ENCODE data around the gene SORCS3.

The SORCS3 gene

DNA sequence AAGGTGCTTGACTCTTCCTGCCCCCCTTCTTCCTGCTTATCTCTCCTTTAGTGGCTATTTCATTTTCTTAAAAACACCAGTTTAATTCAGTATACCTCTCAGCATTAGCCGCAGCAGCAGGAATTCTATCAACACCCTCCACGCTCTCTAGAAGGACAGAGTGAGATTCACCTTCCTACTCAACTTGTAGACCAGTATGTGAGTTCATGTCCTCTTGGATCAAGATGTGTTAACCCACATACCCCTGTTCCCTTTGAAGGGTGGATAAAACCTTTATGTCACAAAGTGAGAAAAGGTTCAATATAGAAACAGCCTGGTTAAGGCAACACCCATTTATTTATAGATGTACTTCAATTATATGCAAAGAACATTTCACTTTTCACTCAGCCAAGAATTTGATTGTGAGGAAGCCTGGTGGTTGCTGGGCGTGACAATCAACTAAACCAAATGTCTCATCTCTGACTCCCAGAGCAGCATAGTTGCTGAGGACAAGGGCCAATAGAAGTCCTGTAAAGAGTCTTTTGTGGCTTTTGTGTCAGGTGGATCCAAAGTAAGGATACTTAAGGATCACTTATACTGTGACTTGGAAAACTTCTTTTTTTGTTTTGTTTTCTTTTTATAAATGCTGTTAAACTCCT is 617.1 kb downstream of the SORCS3 start:
- H3K9ac ChIP-seq (ENCODE audit: low read depth, low read length, poor library complexity, severe bottlenecking): no peak overlapping the region
- no peaks in the 10 kb centered on the region for H3F3A ChIP-seq (ENCODE audit: low read depth)
- H3K4me2 ChIP-seq (ENCODE audit: low read depth, low read length, poor library complexity, severe bottlenecking): no peak overlapping the region

GRCh38 chr10:105258674-105259065 is 617.6 kb downstream of the SORCS3 start:
- Histone ChIP-seq H3K4me2 (ENCODE audit: low read depth, low read length, poor library complexity, severe bottlenecking) (no peak overlapping the region), H3K79me2 (ENCODE audit: insufficient read depth, low read length) (no peaks in the 10 kb centered on the region)

More for the DNA sequence above, 617.1 kb downstream of the SORCS3 start:
- Histone ChIP-seq H3K9me3 (ENCODE audit: insufficient read depth, low read depth, low read length) (no peaks in the 10 kb centered on the region), H3K4me1 (ENCODE audit: insufficient read depth, low read length, poor library complexity, severe bottlenecking) (no peaks in the 10 kb centered on the region), H2AFZ (ENCODE audit: low read length) (no peak overlapping the region), H3K9me2 (replicated peaks; ENCODE audit: low read depth, low read length) (no peaks in the 10 kb centered on the region), H3K4me3 (ENCODE audit: low read length, poor library complexity, severe bottlenecking) (no peak overlapping the region), H3K27me3 (ENCODE audit: insufficient read depth, low read length, poor library complexity, severe bottlenecking) (no peaks in the 10 kb centered on the region), H3K36me3 (ENCODE audit: insufficient read depth, low read length) (no peaks in the 10 kb centered on the region), H4K20me1 (ENCODE audit: insufficient read depth, low read length, poor library complexity, severe bottlenecking) (no peaks in the 10 kb centered on the region), H3K79me2 (ENCODE audit: insufficient read depth, low read length) (no peaks in the 10 kb centered on the region)
- no peak for TF ChIP-seq EZH2phosphoT487 (IDR thresholded peaks at IDR 0.05; ENCODE audit: borderline replicate concordance)
- TF ChIP-seq, protein P1, sequence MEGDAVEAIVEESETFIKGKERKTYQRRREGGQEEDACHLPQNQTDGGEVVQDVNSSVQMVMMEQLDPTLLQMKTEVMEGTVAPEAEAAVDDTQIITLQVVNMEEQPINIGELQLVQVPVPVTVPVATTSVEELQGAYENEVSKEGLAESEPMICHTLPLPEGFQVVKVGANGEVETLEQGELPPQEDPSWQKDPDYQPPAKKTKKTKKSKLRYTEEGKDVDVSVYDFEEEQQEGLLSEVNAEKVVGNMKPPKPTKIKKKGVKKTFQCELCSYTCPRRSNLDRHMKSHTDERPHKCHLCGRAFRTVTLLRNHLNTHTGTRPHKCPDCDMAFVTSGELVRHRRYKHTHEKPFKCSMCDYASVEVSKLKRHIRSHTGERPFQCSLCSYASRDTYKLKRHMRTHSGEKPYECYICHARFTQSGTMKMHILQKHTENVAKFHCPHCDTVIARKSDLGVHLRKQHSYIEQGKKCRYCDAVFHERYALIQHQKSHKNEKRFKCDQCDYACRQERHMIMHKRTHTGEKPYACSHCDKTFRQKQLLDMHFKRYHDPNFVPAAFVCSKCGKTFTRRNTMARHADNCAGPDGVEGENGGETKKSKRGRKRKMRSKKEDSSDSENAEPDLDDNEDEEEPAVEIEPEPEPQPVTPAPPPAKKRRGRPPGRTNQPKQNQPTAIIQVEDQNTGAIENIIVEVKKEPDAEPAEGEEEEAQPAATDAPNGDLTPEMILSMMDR (conservative IDR thresholded peaks at IDR 0.05; ENCODE audit: low read length): no peak

GRCh38 chr10:105259201-105259600 is 618.1 kb downstream of the SORCS3 start:
- Histone ChIP-seq H2AFZ (ENCODE audit: low read length) (no peak overlapping the region), H3K79me2 (ENCODE audit: insufficient read depth, low read length) (no peaks in the 10 kb centered on the region), H3K4me2 (ENCODE audit: low read depth, low read length, poor library complexity, severe bottlenecking) (no peak overlapping the region), H3K4me3 (ENCODE audit: low read length, poor library complexity, severe bottlenecking) (no peak overlapping the region), H3K27me3 (ENCODE audit: insufficient read depth, low read length, poor library complexity, severe bottlenecking) (no peaks in the 10 kb centered on the region), H3F3A (ENCODE audit: low read depth) (no peaks in the 10 kb centered on the region), H3K9me3 (ENCODE audit: insufficient read depth, low read depth, low read length) (no peaks in the 10 kb centered on the region), H3K36me3 (ENCODE audit: insufficient read depth, low read length) (no peaks in the 10 kb centered on the region), H3K9me2 (replicated peaks; ENCODE audit: low read depth, low read length) (no peaks in the 10 kb centered on the region), H3K4me1 (ENCODE audit: insufficient read depth, low read length, poor library complexity, severe bottlenecking) (no peaks in the 10 kb centered on the region), H3K9ac (ENCODE audit: low read depth, low read length, poor library complexity, severe bottlenecking) (no peak overlapping the region), H4K20me1 (ENCODE audit: insufficient read depth, low read length, poor library complexity, severe bottlenecking) (no peaks in the 10 kb centered on the region)
- TF ChIP-seq, protein P1 (conservative IDR thresholded peaks at IDR 0.05; ENCODE audit: low read length): no peak
- no peak for TF ChIP-seq EZH2phosphoT487 (IDR thresholded peaks at IDR 0.05; ENCODE audit: borderline replicate concordance)

More at GRCh38 chr10:105258674-105259065, 617.6 kb downstream of the SORCS3 start:
- H3K27me3 ChIP-seq (ENCODE audit: insufficient read depth, low read length, poor library complexity, severe bottlenecking): no peaks in the 10 kb centered on the region
- H3K9ac ChIP-seq (ENCODE audit: low read depth, low read length, poor library complexity, severe bottlenecking): no peak overlapping the region
- H3F3A ChIP-seq (ENCODE audit: low read depth): no peaks in the 10 kb centered on the region
- no peak for TF ChIP-seq EZH2phosphoT487 (IDR thresholded peaks at IDR 0.05; ENCODE audit: borderline replicate concordance)
- TF ChIP-seq, protein P1 (conservative IDR thresholded peaks at IDR 0.05; ENCODE audit: low read length): no peak
- H4K20me1 ChIP-seq (ENCODE audit: insufficient read depth, low read length, poor library complexity, severe bottlenecking): no peaks in the 10 kb centered on the region
- no peak overlapping the region for H3K4me3 ChIP-seq (ENCODE audit: low read length, poor library complexity, severe bottlenecking)
- no peaks in the 10 kb centered on the region for H3K4me1 ChIP-seq (ENCODE audit: insufficient read depth, low read length, poor library complexity, severe bottlenecking)
- no peaks in the 10 kb centered on the region for H3K9me3 ChIP-seq (ENCODE audit: insufficient read depth, low read depth, low read length)
- H2AFZ ChIP-seq (ENCODE audit: low read length): no peak overlapping the region
- H3K9me2 ChIP-seq (replicated peaks; ENCODE audit: low read depth, low read length): no peaks in the 10 kb centered on the region
- no peaks in the 10 kb centered on the region for H3K36me3 ChIP-seq (ENCODE audit: insufficient read depth, low read length)

All from Loucy (cell line).